ENCODE measurements around the gene ZBTB14. TPM values are rescaled to one million over a fixed set of nuclear protein-coding genes. Genes with fewer than 3 reads are reported as not detected.

ZBTB14 gene
- polyA plus RNA-seq, 4 donors: 5.4 to 13.6 (median 7.0) TPM

DNA sequence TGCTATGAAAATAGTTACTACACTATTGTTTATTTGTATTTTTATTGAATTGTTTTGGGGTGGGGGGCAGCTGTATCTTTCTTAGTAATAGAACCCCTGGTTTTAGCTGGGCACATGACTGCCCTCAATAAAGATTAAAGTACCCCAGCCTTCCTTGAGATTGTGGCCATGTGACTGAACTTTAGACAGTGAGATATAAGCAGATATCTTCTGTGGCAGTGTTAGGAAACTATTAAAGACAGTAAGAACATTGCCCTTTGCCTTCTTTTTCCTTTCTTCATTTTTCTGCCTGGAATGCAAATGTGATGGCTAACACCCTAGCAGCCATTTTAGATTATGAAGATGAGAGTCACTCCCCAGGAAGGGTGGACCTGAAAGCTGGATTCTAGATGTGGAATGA lies 50.6 kb downstream of the ZBTB14 start:
- Histone ChIP-seq H3K4me3 (ENCODE audit: low read depth in 1 of 3, low read length in 3 of 3) (no peak overlapping the region), H3K27me3 (ENCODE audit: control insufficient read depth in 3 of 3, insufficient read depth in 3 of 3, low read length in 3 of 3) (no peaks in the 10 kb centered on the region), H3K27ac (ENCODE audit: low read depth in 1 of 3, low read length in 2 of 3) (peak overlapping the region in 2 of 3 donors; percentile 54 to 64), H3K36me3 (ENCODE audit: control insufficient read depth in 3 of 3, insufficient read depth in 2 of 3, low read depth in 1 of 3, low read length in 3 of 3) (peaks cover 0 to 11% (median 6%) of the 10 kb centered on the region in 3 donors), H3K4me1 (ENCODE audit: control insufficient read depth in 3 of 3, insufficient read depth in 2 of 3, low read depth in 1 of 3, low read length in 2 of 3) (peaks cover 0 to 23% (median 10%) of the 10 kb centered on the region in 3 donors), H3K9me3 (ENCODE audit: control insufficient read depth in 2 of 2, insufficient read depth in 1 of 2, low read depth in 1 of 2, low read length in 1 of 2) (peaks cover 0 to 6% of the 10 kb centered on the region in 2 donors)
- FAIRE-seq: no peak
- peak; percentile 65 to 74 for DNase-seq

DNA sequence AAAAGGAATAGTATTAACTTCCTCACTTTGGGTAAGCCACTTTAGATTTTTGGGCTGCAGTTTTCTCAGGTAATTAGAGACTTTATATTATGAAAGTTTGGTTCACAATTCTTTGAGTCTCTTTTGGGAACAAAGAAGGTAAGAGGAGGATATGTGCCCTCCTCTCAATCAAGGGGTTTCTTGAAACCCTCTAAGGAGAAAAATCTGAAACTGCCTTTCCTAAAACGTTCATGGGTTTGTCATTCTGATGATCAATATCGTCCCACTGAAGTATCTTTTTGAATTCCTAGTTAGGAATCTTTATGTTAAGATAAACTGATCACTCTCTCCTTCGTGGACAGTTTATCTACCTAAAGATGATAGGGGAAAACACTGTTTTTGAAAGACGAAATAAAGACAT lies 56.1 kb downstream of the ZBTB14 start:
- Histone ChIP-seq H3K4me1 (ENCODE audit: control insufficient read depth in 3 of 3, insufficient read depth in 2 of 3, low read depth in 1 of 3, low read length in 2 of 3) (peaks cover 3 to 16% (median 8%) of the 10 kb centered on the region in 3 donors), H3K27ac (ENCODE audit: low read depth in 1 of 3, low read length in 2 of 3) (peak overlapping the region in 1 of 3 donors; percentile 100), H3K36me3 (ENCODE audit: control insufficient read depth in 3 of 3, insufficient read depth in 2 of 3, low read depth in 1 of 3, low read length in 3 of 3) (peaks cover 0 to 11% (median 6%) of the 10 kb centered on the region in 3 donors), H3K27me3 (ENCODE audit: control insufficient read depth in 3 of 3, insufficient read depth in 3 of 3, low read length in 3 of 3) (no peaks in the 10 kb centered on the region), H3K4me3 (ENCODE audit: low read depth in 1 of 3, low read length in 3 of 3) (peak overlapping the region in 2 of 3 donors; percentile 86 to 96), H3K9me3 (ENCODE audit: control insufficient read depth in 2 of 2, insufficient read depth in 1 of 2, low read depth in 1 of 2, low read length in 1 of 2) (peaks cover 0 to under 1% of the 10 kb centered on the region in 2 donors)
- DNase-seq (no peak), FAIRE-seq (no peak)
- WGBS, 3 donors: 14 to 48% (median 28%) methylated on average over 4 of the region's 4 CpGs

Other genes starting within 250 kb of the ZBTB14 start
- under 1 TPM in 2 of 4 donors, not detected in 2; 0.13 to 0.22 TPM for gene AKAIN1, start 98.5 kb downstream of the ZBTB14 start, polyA plus RNA-seq
- 100 to 1,000 TPM in 2 of 4 donors, 10 to 100 TPM in 2; 36.6 to 167 (median 80.2) TPM for gene EPB41L3, start 248.3 kb upstream of the ZBTB14 start, polyA plus RNA-seq